ENCODE data around the gene KIAA1671. TPM values are rescaled to one million over a fixed set of nuclear protein-coding genes. Genes with fewer than 3 reads are reported as not detected.
A peak's percentile ranks its signal among the peaks of the same experiment; 100 is the strongest.

The KIAA1671 gene
- polyA plus RNA-seq, 2 donors, result 14.2 to 17.7 TPM

DNA sequence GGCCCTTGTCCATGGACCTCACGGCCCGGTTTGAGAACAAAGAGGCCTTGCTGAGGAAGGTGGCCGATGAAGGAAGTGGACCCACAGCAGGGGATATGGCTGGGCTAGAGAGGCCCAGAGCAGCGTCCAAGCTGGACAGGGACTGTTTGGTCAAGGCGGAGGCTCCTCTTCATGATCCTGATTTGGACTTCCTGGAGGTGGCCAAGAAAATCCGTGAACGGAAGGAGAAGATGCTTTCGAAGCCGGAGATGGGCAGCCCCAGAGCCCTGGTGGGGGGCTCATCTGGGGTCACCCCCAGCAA is 76.3 kb downstream of the KIAA1671 start:
- WGBS, 2 donors, result 86 to 94% methylated on average over 9 of the region's 9 CpGs

DNA sequence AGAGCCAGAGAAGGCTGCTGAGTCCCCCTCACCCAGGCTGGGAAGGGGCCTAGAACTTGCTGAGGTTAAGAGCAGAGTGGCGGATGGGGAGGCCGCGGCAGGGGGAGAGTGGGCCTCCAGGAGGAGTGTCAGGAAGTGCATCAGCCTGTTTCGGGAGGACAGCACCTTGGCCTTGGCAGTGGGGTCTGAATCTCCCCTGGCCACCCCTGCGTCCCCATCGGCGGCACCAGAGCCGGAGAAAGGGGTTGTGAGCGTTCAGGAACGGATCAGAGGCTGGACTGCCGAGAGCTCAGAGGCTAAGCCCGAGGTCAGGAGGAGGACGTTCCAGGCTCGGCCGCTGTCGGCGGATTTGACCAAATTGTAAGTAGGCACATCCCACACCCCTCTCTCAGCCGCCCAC is 76.7 kb downstream of the KIAA1671 start:
- Histone ChIP-seq H3K27ac (ENCODE audit: low read depth in 2 of 2, low read length in 1 of 2) (no peak overlapping the region), H3K4me3 (ENCODE audit: low read depth in 1 of 2, low read length in 2 of 2) (no peak overlapping the region), H3K9me3 (ENCODE audit: control insufficient read depth in 2 of 2, insufficient read depth in 1 of 2, low read depth in 1 of 2, low read length in 1 of 2) (no peaks in the 10 kb centered on the region), H3K36me3 (ENCODE audit: control insufficient read depth in 2 of 2, insufficient read depth in 2 of 2, low read length in 1 of 2) (peaks cover 0 to 9% of the 10 kb centered on the region in 2 donors), H3K4me1 (ENCODE audit: control insufficient read depth in 2 of 2, insufficient read depth in 2 of 2, low read length in 1 of 2) (peaks cover 2 to 11% of the 10 kb centered on the region in 2 donors), H3K27me3 (ENCODE audit: control insufficient read depth in 1 of 2, insufficient read depth in 2 of 2, low read length in 2 of 2) (no peaks in the 10 kb centered on the region)
- WGBS, 2 donors, result 95 to 96% methylated on average over 18 of the region's 18 CpGs

More for the DNA sequence above, 76.3 kb downstream of the KIAA1671 start:
- Histone ChIP-seq H3K36me3 (ENCODE audit: control insufficient read depth in 2 of 2, insufficient read depth in 2 of 2, low read length in 1 of 2) (peaks cover 0 to 9% of the 10 kb centered on the region in 2 donors), H3K27me3 (ENCODE audit: control insufficient read depth in 1 of 2, insufficient read depth in 2 of 2, low read length in 2 of 2) (no peaks in the 10 kb centered on the region), H3K27ac (ENCODE audit: low read depth in 2 of 2, low read length in 1 of 2) (peak overlapping the region in 1 of 2 donors; percentile 26), H3K9me3 (ENCODE audit: control insufficient read depth in 2 of 2, insufficient read depth in 1 of 2, low read depth in 1 of 2, low read length in 1 of 2) (no peaks in the 10 kb centered on the region), H3K4me3 (ENCODE audit: low read depth in 1 of 2, low read length in 2 of 2) (no peak overlapping the region), H3K4me1 (ENCODE audit: control insufficient read depth in 2 of 2, insufficient read depth in 2 of 2, low read length in 1 of 2) (peaks cover 2 to 11% of the 10 kb centered on the region in 2 donors)

- Histone ChIP-seq H3K4me3 (ENCODE audit: low read depth in 1 of 2, low read length in 2 of 2) (no peak overlapping the region), H3K27me3 (ENCODE audit: control insufficient read depth in 1 of 2, insufficient read depth in 2 of 2, low read length in 2 of 2) (no peaks in the 10 kb centered on the region), H3K36me3 (ENCODE audit: control insufficient read depth in 2 of 2, insufficient read depth in 2 of 2, low read length in 1 of 2) (peaks cover 0 to 9% of the 10 kb centered on the region in 2 donors), H3K9me3 (ENCODE audit: control insufficient read depth in 2 of 2, insufficient read depth in 1 of 2, low read depth in 1 of 2, low read length in 1 of 2) (no peaks in the 10 kb centered on the region), H3K27ac (ENCODE audit: low read depth in 2 of 2, low read length in 1 of 2) (no peak overlapping the region), H3K4me1 (ENCODE audit: control insufficient read depth in 2 of 2, insufficient read depth in 2 of 2, low read length in 1 of 2) (peaks cover 2 to 11% of the 10 kb centered on the region in 2 donors)
- WGBS, 2 donors, result 72% methylated on average over 7 of the region's 7 CpGs
Observed at GRCh38 chr22:25030636-25031035, 78.1 kb downstream of the KIAA1671 start.

DNA sequence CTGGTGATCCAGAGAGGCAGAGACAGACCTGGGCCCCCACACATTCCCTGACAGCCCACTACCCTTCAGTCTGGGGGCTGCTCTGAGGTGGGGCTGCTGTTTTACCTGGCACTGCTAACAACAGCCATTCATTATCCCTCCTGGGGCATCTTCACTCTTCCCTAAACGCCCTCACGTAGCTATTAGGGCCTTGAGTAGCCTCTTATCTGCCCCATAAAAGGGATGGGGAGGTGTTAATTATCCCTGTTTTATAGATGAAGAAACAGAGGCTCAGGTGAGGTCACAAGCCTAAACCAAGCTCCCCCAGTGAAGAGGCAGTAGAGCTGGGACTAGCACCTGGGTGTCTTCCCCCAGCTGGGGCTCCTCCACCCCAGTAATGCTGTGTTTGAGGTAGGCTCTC is 79.5 kb downstream of the KIAA1671 start:
- peaks cover 2 to 10% of the 10 kb centered on the region in 2 donors for H3K4me1 ChIP-seq (ENCODE audit: control insufficient read depth in 2 of 2, insufficient read depth in 2 of 2, low read length in 1 of 2)
- H3K9me3 ChIP-seq (ENCODE audit: control insufficient read depth in 2 of 2, insufficient read depth in 1 of 2, low read depth in 1 of 2, low read length in 1 of 2), result no peaks in the 10 kb centered on the region
- H3K27ac ChIP-seq (ENCODE audit: low read depth in 2 of 2, low read length in 1 of 2), result no peak overlapping the region
- WGBS, 2 donors, result 74 to 86% methylated on average over 2 of the region's 2 CpGs
- no peaks in the 10 kb centered on the region for H3K27me3 ChIP-seq (ENCODE audit: control insufficient read depth in 1 of 2, insufficient read depth in 2 of 2, low read length in 2 of 2)
- H3K36me3 ChIP-seq (ENCODE audit: control insufficient read depth in 2 of 2, insufficient read depth in 2 of 2, low read length in 1 of 2), result peaks cover 0 to 9% of the 10 kb centered on the region in 2 donors
- no peak overlapping the region for H3K4me3 ChIP-seq (ENCODE audit: low read depth in 1 of 2, low read length in 2 of 2)

DNA sequence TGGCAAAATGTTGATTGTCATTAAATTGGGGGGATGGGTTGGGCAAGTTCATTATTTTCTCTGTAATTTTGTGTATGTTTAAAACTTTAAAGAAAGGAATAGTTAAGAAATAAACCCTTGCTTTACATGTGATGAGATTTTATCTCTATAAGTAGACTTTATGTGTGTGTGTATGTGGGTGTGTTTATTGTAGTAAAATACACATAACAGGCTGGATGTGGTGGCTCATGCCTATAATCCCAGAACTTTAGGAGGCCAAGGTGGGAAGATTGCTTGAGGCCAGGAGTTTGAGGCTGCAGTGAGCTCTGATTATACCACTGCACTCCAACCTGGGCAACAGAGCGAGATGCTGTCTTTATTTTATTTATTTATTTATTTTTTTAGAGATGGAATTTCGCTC is 83.2 kb downstream of the KIAA1671 start:
- Histone ChIP-seq H3K27me3 (ENCODE audit: control insufficient read depth in 1 of 2, insufficient read depth in 2 of 2, low read length in 2 of 2) (no peaks in the 10 kb centered on the region), H3K4me3 (ENCODE audit: low read depth in 1 of 2, low read length in 2 of 2) (no peak overlapping the region), H3K4me1 (ENCODE audit: control insufficient read depth in 2 of 2, insufficient read depth in 2 of 2, low read length in 1 of 2) (no peaks in the 10 kb centered on the region), H3K36me3 (ENCODE audit: control insufficient read depth in 2 of 2, insufficient read depth in 2 of 2, low read length in 1 of 2) (peaks cover 3 to 13% of the 10 kb centered on the region in 2 donors), H3K27ac (ENCODE audit: low read depth in 2 of 2, low read length in 1 of 2) (no peak overlapping the region), H3K9me3 (ENCODE audit: control insufficient read depth in 2 of 2, insufficient read depth in 1 of 2, low read depth in 1 of 2, low read length in 1 of 2) (no peaks in the 10 kb centered on the region)
- WGBS, 2 donors, result 95 to 96% methylated on average over 2 of the region's 2 CpGs

DNA sequence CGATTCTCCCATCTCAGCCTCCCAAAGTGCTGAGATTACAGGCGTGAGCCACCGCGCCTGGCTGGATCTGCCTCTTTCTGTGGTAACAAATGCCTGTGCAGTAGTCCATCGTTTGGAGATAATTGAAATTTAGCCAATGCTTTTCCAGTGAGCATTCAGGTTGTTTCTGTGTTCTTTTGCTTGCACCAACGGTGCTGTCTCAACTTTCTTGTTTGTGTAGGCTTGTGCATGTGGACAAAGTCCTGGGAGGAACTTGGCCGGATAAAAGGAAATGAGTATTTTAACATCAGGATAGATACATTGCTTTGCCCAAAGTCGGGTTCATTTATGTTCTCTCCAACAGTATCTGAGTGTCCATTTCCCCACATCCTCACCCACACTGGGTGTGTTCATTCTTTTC is 85.7 kb downstream of the KIAA1671 start:
- Histone ChIP-seq H3K9me3 (ENCODE audit: control insufficient read depth in 2 of 2, insufficient read depth in 1 of 2, low read depth in 1 of 2, low read length in 1 of 2) (no peaks in the 10 kb centered on the region), H3K36me3 (ENCODE audit: control insufficient read depth in 2 of 2, insufficient read depth in 2 of 2, low read length in 1 of 2) (peaks cover 3 to 13% of the 10 kb centered on the region in 2 donors), H3K27ac (ENCODE audit: low read depth in 2 of 2, low read length in 1 of 2) (no peak overlapping the region), H3K4me1 (ENCODE audit: control insufficient read depth in 2 of 2, insufficient read depth in 2 of 2, low read length in 1 of 2) (no peaks in the 10 kb centered on the region), H3K4me3 (ENCODE audit: low read depth in 1 of 2, low read length in 2 of 2) (no peak overlapping the region), H3K27me3 (ENCODE audit: control insufficient read depth in 1 of 2, insufficient read depth in 2 of 2, low read length in 2 of 2) (no peaks in the 10 kb centered on the region)
- 90 to 91% methylated on average over 8 of the region's 8 CpGs for WGBS, 2 donors

- no peaks in the 10 kb centered on the region for H3K27me3 ChIP-seq (ENCODE audit: control insufficient read depth in 1 of 2, insufficient read depth in 2 of 2, low read length in 2 of 2)
- H3K9me3 ChIP-seq (ENCODE audit: control insufficient read depth in 2 of 2, insufficient read depth in 1 of 2, low read depth in 1 of 2, low read length in 1 of 2), result no peaks in the 10 kb centered on the region
- H3K27ac ChIP-seq (ENCODE audit: low read depth in 2 of 2, low read length in 1 of 2), result no peak overlapping the region
- peaks cover 3 to 17% of the 10 kb centered on the region in 2 donors for H3K36me3 ChIP-seq (ENCODE audit: control insufficient read depth in 2 of 2, insufficient read depth in 2 of 2, low read length in 1 of 2)
- H3K4me3 ChIP-seq (ENCODE audit: low read depth in 1 of 2, low read length in 2 of 2), result no peak overlapping the region
- 92 to 94% methylated on average over 15 of the region's 15 CpGs for WGBS, 2 donors
- no peaks in the 10 kb centered on the region for H3K4me1 ChIP-seq (ENCODE audit: control insufficient read depth in 2 of 2, insufficient read depth in 2 of 2, low read length in 1 of 2)
Observed at GRCh38 chr22:25038771-25039170, 86.3 kb downstream of the KIAA1671 start.

DNA sequence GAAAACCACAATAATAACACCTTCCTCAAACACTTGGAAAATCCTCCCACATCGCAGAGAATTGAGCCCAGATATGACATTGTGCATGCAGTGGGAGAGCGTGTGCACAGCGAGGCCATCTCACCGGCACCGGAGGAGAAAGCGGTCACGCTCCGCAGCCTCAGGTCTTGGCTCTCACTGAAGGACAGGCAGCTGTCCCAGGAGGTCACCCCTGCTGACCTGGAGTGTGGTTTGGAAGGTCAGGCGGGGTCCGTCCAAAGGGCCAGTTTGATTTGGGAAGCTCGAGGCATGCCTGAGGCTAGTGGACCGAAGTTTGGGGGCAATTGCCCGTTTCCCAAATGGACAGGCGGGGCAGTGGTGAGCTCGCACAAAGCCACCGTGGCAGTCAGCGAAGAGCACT is 86.7 kb downstream of the KIAA1671 start:
- WGBS, 2 donors, result 91 to 96% methylated on average over 17 of the region's 17 CpGs
- peaks cover 0 to 3% of the 10 kb centered on the region in 2 donors for H3K4me1 ChIP-seq (ENCODE audit: control insufficient read depth in 2 of 2, insufficient read depth in 2 of 2, low read length in 1 of 2)
- no peaks in the 10 kb centered on the region for H3K27me3 ChIP-seq (ENCODE audit: control insufficient read depth in 1 of 2, insufficient read depth in 2 of 2, low read length in 2 of 2)
- H3K4me3 ChIP-seq (ENCODE audit: low read depth in 1 of 2, low read length in 2 of 2), result no peak overlapping the region
- no peaks in the 10 kb centered on the region for H3K9me3 ChIP-seq (ENCODE audit: control insufficient read depth in 2 of 2, insufficient read depth in 1 of 2, low read depth in 1 of 2, low read length in 1 of 2)
- no peak overlapping the region for H3K27ac ChIP-seq (ENCODE audit: low read depth in 2 of 2, low read length in 1 of 2)
- H3K36me3 ChIP-seq (ENCODE audit: control insufficient read depth in 2 of 2, insufficient read depth in 2 of 2, low read length in 1 of 2), result peaks cover 3 to 17% of the 10 kb centered on the region in 2 donors

- Histone ChIP-seq H3K4me3 (ENCODE audit: low read depth in 1 of 2, low read length in 2 of 2) (no peak overlapping the region), H3K36me3 (ENCODE audit: control insufficient read depth in 2 of 2, insufficient read depth in 2 of 2, low read length in 1 of 2) (peaks cover 3 to 17% of the 10 kb centered on the region in 2 donors), H3K27me3 (ENCODE audit: control insufficient read depth in 1 of 2, insufficient read depth in 2 of 2, low read length in 2 of 2) (no peaks in the 10 kb centered on the region), H3K4me1 (ENCODE audit: control insufficient read depth in 2 of 2, insufficient read depth in 2 of 2, low read length in 1 of 2) (peaks cover 0 to 4% of the 10 kb centered on the region in 2 donors), H3K9me3 (ENCODE audit: control insufficient read depth in 2 of 2, insufficient read depth in 1 of 2, low read depth in 1 of 2, low read length in 1 of 2) (no peaks in the 10 kb centered on the region), H3K27ac (ENCODE audit: low read depth in 2 of 2, low read length in 1 of 2) (no peak overlapping the region)
- WGBS, 2 donors, result 91 to 95% methylated on average over 14 of the region's 14 CpGs
Observed at GRCh38 chr22:25039754-25040153, 87.2 kb downstream of the KIAA1671 start.

DNA sequence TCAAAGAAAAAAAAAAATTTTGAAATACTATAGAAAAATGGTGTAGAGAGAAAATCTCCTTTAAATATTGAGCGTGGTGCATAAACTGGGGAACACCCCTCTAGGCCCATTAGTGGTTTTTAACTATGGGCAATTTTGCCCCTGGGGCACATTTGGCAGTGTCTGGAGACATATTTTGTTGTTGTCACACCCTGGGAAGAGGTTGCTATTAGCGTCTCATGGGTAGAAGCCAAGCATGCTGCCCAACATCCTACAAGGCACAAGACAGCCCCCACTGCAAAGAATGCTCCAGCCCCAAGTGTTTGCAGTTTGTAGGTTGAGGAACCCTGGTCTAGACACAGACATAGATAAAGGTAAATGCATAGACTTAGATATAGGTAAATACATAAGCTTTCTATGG is 92.6 kb downstream of the KIAA1671 start:
- Histone ChIP-seq H3K4me3 (ENCODE audit: low read depth in 1 of 2, low read length in 2 of 2) (no peak overlapping the region), H3K27ac (ENCODE audit: low read depth in 2 of 2, low read length in 1 of 2) (no peak overlapping the region), H3K4me1 (ENCODE audit: control insufficient read depth in 2 of 2, insufficient read depth in 2 of 2, low read length in 1 of 2) (peaks cover 0 to 4% of the 10 kb centered on the region in 2 donors), H3K27me3 (ENCODE audit: control insufficient read depth in 1 of 2, insufficient read depth in 2 of 2, low read length in 2 of 2) (no peaks in the 10 kb centered on the region), H3K9me3 (ENCODE audit: control insufficient read depth in 2 of 2, insufficient read depth in 1 of 2, low read depth in 1 of 2, low read length in 1 of 2) (no peaks in the 10 kb centered on the region), H3K36me3 (ENCODE audit: control insufficient read depth in 2 of 2, insufficient read depth in 2 of 2, low read length in 1 of 2) (peaks cover 0 to 17% of the 10 kb centered on the region in 2 donors)
- 52 to 73% methylated on average over 2 of the region's 2 CpGs for WGBS, 2 donors

Measured in esophagus (tissue), 2 donors.